GM23338 (cell line): ENCODE results near the gene CARMIL1. TPM values are rescaled to one million over a fixed set of nuclear protein-coding genes. Genes with fewer than 3 reads are reported as not detected.

ENCODE experiments used
- ATAC-seq: fragments of 200-7000 bp; cut with Tn5 transposase; 3 replicates; pipeline ENCODE4 v1.9.1; 2020
- DNase-seq: peaks from one replicate; pipeline ENCODE4 v3.0.0-alpha.2; 2015; ENCODE audit warnings: low spot score
- H2AFZ ChIP-seq: fragments of 200-600 bp; sonication (generic); 2 replicates; pipeline ENCODE4 v1.8.0; 2016; ENCODE audit warnings: antibody characterized with exemption, mild to moderate bottlenecking, moderate library complexity
- H3F3A ChIP-seq: fragments of 200-600 bp; sonication (generic); replicated peaks from 2 replicates; pipeline ENCODE4 v1.8.0; 2017; ENCODE audit warnings: antibody characterized with exemption, mixed run types, low read depth
- H3K27ac ChIP-seq: fragments of 200-600 bp; sonication (generic); 2 replicates; pipeline ENCODE4 v1.6.1; 2016; ENCODE audit warnings: low read depth
- H3K27me3 ChIP-seq: fragments of 200-600 bp; sonication (generic); 2 replicates; pipeline ENCODE4 v1.8.0; 2016; ENCODE audit warnings: mild to moderate bottlenecking, mixed run types, moderate library complexity; ENCODE audit not compliant: insufficient read depth
- H3K36me3 ChIP-seq: fragments of 200-600 bp; sonication (generic); 2 replicates; pipeline ENCODE4 v1.8.0; 2016; ENCODE audit warnings: mild to moderate bottlenecking; ENCODE audit not compliant: insufficient read depth
- H3K4me1 ChIP-seq: fragments of 200-600 bp; sonication (generic); 2 replicates; pipeline ENCODE4 v1.8.0; 2016; ENCODE audit warnings: mild to moderate bottlenecking, moderate library complexity; ENCODE audit not compliant: insufficient read depth
- H3K4me2 ChIP-seq: fragments of 200-600 bp; sonication (generic); 2 replicates; pipeline ENCODE4 v1.7.1; 2017; ENCODE audit warnings: mixed run types
- H3K4me3 ChIP-seq: fragments of 200-600 bp; sonication (generic); 2 replicates; pipeline ENCODE4 v1.6.1; 2016; ENCODE audit warnings: mixed run types
- H3K79me2 ChIP-seq: fragments of 200-600 bp; sonication (generic); replicated peaks from 2 replicates; pipeline ENCODE4 v1.8.0; 2017; ENCODE audit warnings: mild to moderate bottlenecking; ENCODE audit not compliant: insufficient read depth
- H3K9me2 ChIP-seq: fragments of 200-600 bp; sonication (generic); 2 replicates; pipeline ENCODE4 v1.8.0; 2017; ENCODE audit not compliant: insufficient read depth
- H4K20me1 ChIP-seq: fragments of 200-600 bp; sonication (generic); replicated peaks from 2 replicates; pipeline ENCODE4 v1.8.0; 2017; ENCODE audit warnings: mild to moderate bottlenecking; ENCODE audit not compliant: insufficient read depth
- H3K27ac Mint-ChIP-seq: 2 replicates; pipeline ENCODE4 v1.8.0; 2020; ENCODE audit warnings: inconsistent platforms, mild to moderate bottlenecking, moderate library complexity, mixed read lengths
- H3K27me3 Mint-ChIP-seq: 3 replicates; pipeline ENCODE4 v1.8.0; 2022; ENCODE audit warnings: low read depth, mild to moderate bottlenecking, moderate library complexity, mixed read lengths, inconsistent platforms; ENCODE audit not compliant: insufficient read depth, poor library complexity
- H3K36me3 Mint-ChIP-seq: 3 replicates; pipeline ENCODE4 v1.8.0; 2021; ENCODE audit warnings: low read depth, mild to moderate bottlenecking, inconsistent platforms, moderate library complexity, mixed read lengths
- H3K4me1 Mint-ChIP-seq: 3 replicates; pipeline ENCODE4 v1.8.0; 2020; ENCODE audit warnings: mild to moderate bottlenecking, inconsistent platforms, mixed read lengths
- H3K4me3 Mint-ChIP-seq: 3 replicates; pipeline ENCODE4 v1.8.0; 2021; ENCODE audit warnings: moderate library complexity, mild to moderate bottlenecking, inconsistent platforms, mixed read lengths
- H3K9me3 Mint-ChIP-seq: 3 replicates; pipeline ENCODE4 v1.8.0; 2020; ENCODE audit warnings: moderate library complexity, mild to moderate bottlenecking, inconsistent platforms, mixed read lengths
- CREB1 ChIP-seq: fragments of 250-450 bp; sonication (Bioruptor Pico); IDR thresholded peaks from 2 replicates; pipeline ENCODE4 v1.5.0; 2020; ENCODE audit warnings: low read depth, mild to moderate bottlenecking, moderate library complexity
- CTCF ChIP-seq, 2 experiments: fragments of 200-600 bp in 1 of 2; sonication (generic) in 1 of 2; conservative IDR thresholded peaks; 2 replicates each; pipeline versions ENCODE4 v1.5.1 to v1.6.1; 2016 to 2017; ENCODE audit warnings: antibody characterized with exemption in 2 of 2, low read depth in 2 of 2, mild to moderate bottlenecking in 2 of 2, moderate library complexity in 1 of 2
- EZH2 ChIP-seq: fragments of 200-600 bp; sonication (generic); IDR thresholded peaks from one replicate; pipeline ENCODE4 v1.8.0; 2017; ENCODE audit warnings: antibody characterized with exemption, mild to moderate bottlenecking, low read depth; ENCODE audit not compliant: unreplicated experiment
- EZH2phosphoT487 ChIP-seq: fragments of 200-600 bp; sonication (generic); IDR thresholded peaks from one replicate; pipeline ENCODE4 v1.8.1; 2018; ENCODE audit warnings: antibody characterized with exemption; ENCODE audit not compliant: unreplicated experiment
- JUNB ChIP-seq: IDR thresholded peaks from one replicate; pipeline ENCODE4 v1.6.1; 2016; ENCODE audit warnings: antibody characterized with exemption; ENCODE audit not compliant: unreplicated experiment
- NANOG ChIP-seq: IDR thresholded peaks from 2 replicates; pipeline ENCODE4 v1.6.1; 2016; ENCODE audit warnings: antibody characterized with exemption, borderline replicate concordance
- POLR2AphosphoS5 ChIP-seq: IDR thresholded peaks from 2 replicates; pipeline ENCODE4 v1.6.1; 2016; ENCODE audit warnings: antibody characterized with exemption, low read depth
- REST ChIP-seq: IDR thresholded peaks from one replicate; pipeline ENCODE4 v1.6.1; 2018; ENCODE audit warnings: antibody characterized with exemption; ENCODE audit not compliant: unreplicated experiment
- STAT1 ChIP-seq: IDR thresholded peaks from one replicate; pipeline ENCODE4 v1.6.1; 2016; ENCODE audit warnings: antibody characterized with exemption; ENCODE audit not compliant: unreplicated experiment
- ZNF114 ChIP-seq: fragments of 250-450 bp; sonication (Bioruptor Pico); IDR thresholded peaks from 2 replicates; pipeline ENCODE4 v1.5.0; 2020; ENCODE audit warnings: mild to moderate bottlenecking, moderate library complexity
- ZNF331 ChIP-seq: fragments of 250-450 bp; sonication (Bioruptor Pico); IDR thresholded peaks from 2 replicates; pipeline ENCODE4 v1.5.0; 2020; ENCODE audit warnings: low read depth, mild to moderate bottlenecking, moderate library complexity
- polyA plus RNA-seq: library from polyadenylated mRNA; unstranded; fragments of >200 nt; fragmentation: Nextera tagmentation; extraction: Ambion mirVana; gene quantifications from 2 replicates; pipeline ENCODE4 v1.2.1, GENCODE V29; 2016
- total RNA-seq: library from RNA; depleted of rRNA; stranded (reverse); fragments of >200 nt; shearing (Covaris generic); gene quantifications from 2 replicates; pipeline ENCODE4 v1.2.3, GENCODE V29; 2014
- TF ChIP-seq, protein P1 (sequence below): IDR thresholded peaks from 2 replicates; pipeline ENCODE4 v1.6.1; 2016; ENCODE audit warnings: antibody characterized with exemption

CARMIL1 gene
- total and polyA plus RNA-seq, 2 experiments from 2014 or later, result 43.2 to 66.9 TPM

DNA sequence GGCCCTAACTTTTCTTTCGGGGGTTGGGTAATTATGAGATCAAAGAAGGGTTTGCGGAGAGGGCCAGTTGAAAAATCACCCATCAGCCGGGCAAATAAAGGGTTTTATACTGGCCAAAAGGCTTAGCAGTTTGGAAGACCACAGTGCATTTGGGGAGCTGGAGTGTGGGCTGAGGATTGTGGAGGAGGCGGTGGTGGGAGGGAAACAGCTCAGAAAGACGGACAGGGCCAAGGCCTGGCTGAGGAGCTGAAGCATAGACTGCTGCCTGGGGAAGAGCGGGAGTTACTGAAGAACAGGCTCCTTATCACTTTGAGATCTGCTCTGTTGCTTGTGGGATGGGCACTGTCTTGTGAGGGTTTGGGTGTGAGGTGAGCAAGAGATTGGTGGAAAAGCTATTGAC, 144.2 kb downstream of the CARMIL1 start (continued):
- TF ChIP-seq CTCF (conservative IDR thresholded peaks at IDR 0.05; ENCODE audit: low read depth in 2 of 2) (no peak), NANOG (no peak), ZNF331 (no peak), EZH2phosphoT487 (no peak)

- no peak overlapping the region for H3K27ac Mint-ChIP-seq
- H3K36me3 Mint-ChIP-seq, result peaks cover 18% of the 10 kb centered on the region
- no peak for ATAC-seq
- 0 out of 2 replicates have a peak, but pooled peaks cover 4% of the 10 kb centered on the region for H3K36me3 ChIP-seq
- H3K27ac ChIP-seq, result no peak overlapping the region
- no peaks in the 10 kb centered on the region for H3K27me3 ChIP-seq
- H3K4me2 ChIP-seq, result 0 out of 2 replicates have a peak overlapping the region, but pooled peaks have one; percentile 30
- no peaks in the 10 kb centered on the region for H3K9me2 ChIP-seq
- H3K9me3 Mint-ChIP-seq, result peaks cover 14% of the 10 kb centered on the region
- peaks cover 36% of the 10 kb centered on the region for H3K4me1 ChIP-seq
- H3F3A ChIP-seq, result no peaks in the 10 kb centered on the region
- no peaks in the 10 kb centered on the region for H4K20me1 ChIP-seq
- H3K79me2 ChIP-seq, result peaks cover 4% of the 10 kb centered on the region; the same call in 1 of the 2 replicates
- no peak overlapping the region for H3K4me3 Mint-ChIP-seq
- no peak overlapping the region for H2AFZ ChIP-seq
- H3K27me3 Mint-ChIP-seq, result peaks cover 2% of the 10 kb centered on the region
- H3K4me1 Mint-ChIP-seq, result peaks cover 37% of the 10 kb centered on the region
- H3K4me3 ChIP-seq, result no peak overlapping the region
- DNase-seq, result no peak
- TF ChIP-seq CREB1 (CRISPR knock-in tag), result no peak
- TF ChIP-seq STAT1, result no peak
- no peak for TF ChIP-seq ZNF331
- TF ChIP-seq, protein P1, sequence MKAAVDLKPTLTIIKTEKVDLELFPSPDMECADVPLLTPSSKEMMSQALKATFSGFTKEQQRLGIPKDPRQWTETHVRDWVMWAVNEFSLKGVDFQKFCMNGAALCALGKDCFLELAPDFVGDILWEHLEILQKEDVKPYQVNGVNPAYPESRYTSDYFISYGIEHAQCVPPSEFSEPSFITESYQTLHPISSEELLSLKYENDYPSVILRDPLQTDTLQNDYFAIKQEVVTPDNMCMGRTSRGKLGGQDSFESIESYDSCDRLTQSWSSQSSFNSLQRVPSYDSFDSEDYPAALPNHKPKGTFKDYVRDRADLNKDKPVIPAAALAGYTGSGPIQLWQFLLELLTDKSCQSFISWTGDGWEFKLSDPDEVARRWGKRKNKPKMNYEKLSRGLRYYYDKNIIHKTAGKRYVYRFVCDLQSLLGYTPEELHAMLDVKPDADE, result no peak
- no peak for TF ChIP-seq NANOG
- no peak for TF ChIP-seq JUNB
- no peak for TF ChIP-seq CTCF (conservative IDR thresholded peaks at IDR 0.05; ENCODE audit: low read depth in 2 of 2)
- no peak for TF ChIP-seq POLR2AphosphoS5
- TF ChIP-seq EZH2, result no peak
- no peak for TF ChIP-seq ZNF114 (CRISPR knock-in tag)
- no peak for TF ChIP-seq REST
Measured at GRCh38 chr6:25424303-25424702, 145.1 kb downstream of the CARMIL1 start.
